HG03139 (cell line): ENCODE data around the gene PKD1L1.
"Not testable (repeated sequence)": the region's sequence is repeated elsewhere in the genome, so short reads cannot be mapped to it uniquely, and the experiment has no call there.

Experiments
- ATAC-seq: cut with Tn5 transposase; IDR thresholded peaks from one replicate; pipeline ENCODE4 v1.9.1; 2021; ENCODE audit not compliant: unreplicated experiment

The PKD1L1 gene, protein sequence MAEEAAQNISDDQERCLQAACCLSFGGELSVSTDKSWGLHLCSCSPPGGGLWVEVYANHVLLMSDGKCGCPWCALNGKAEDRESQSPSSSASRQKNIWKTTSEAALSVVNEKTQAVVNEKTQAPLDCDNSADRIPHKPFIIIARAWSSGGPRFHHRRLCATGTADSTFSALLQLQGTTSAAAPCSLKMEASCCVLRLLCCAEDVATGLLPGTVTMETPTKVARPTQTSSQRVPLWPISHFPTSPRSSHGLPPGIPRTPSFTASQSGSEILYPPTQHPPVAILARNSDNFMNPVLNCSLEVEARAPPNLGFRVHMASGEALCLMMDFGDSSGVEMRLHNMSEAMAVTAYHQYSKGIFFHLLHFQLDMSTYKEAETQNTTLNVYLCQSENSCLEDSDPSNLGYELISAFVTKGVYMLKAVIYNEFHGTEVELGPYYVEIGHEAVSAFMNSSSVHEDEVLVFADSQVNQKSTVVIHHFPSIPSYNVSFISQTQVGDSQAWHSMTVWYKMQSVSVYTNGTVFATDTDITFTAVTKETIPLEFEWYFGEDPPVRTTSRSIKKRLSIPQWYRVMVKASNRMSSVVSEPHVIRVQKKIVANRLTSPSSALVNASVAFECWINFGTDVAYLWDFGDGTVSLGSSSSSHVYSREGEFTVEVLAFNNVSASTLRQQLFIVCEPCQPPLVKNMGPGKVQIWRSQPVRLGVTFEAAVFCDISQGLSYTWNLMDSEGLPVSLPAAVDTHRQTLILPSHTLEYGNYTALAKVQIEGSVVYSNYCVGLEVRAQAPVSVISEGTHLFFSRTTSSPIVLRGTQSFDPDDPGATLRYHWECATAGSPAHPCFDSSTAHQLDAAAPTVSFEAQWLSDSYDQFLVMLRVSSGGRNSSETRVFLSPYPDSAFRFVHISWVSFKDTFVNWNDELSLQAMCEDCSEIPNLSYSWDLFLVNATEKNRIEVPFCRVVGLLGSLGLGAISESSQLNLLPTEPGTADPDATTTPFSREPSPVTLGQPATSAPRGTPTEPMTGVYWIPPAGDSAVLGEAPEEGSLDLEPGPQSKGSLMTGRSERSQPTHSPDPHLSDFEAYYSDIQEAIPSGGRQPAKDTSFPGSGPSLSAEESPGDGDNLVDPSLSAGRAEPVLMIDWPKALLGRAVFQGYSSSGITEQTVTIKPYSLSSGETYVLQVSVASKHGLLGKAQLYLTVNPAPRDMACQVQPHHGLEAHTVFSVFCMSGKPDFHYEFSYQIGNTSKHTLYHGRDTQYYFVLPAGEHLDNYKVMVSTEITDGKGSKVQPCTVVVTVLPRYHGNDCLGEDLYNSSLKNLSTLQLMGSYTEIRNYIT (N-terminal part only)

DNA sequence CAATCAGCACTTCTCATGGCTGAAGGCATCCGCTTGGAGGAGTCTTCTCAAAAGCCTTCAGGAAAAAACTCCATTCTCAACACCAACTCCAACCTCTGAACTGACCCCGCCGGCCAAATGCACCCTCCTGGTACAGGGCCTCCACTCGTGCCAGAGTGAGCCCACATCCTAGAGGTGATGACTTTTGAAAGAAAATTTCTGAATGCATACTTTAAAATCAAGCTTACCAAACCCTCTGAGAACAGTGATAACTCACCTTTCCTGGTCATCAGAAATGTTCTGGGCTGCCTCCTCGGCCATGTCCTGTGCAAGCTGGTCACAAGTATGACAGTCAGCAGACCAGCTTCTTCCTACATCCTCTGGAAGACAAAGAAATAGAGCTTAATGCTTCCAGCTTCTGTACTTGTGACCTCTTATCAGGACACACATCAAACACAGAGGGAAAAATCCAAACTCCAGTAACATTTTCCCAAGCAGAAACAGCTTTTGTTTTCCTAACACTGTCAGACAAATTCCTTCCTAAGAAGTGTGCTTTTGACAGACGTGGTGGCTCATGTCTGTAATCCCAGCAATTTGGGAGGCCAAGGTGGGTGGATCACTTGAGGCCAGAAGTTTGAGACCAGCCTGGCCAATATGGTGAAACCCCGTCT, at the start of gene PKD1L1:
Gene PKD1L1 (minus strand): TSS at position 326 of the 650 bp plus-strand sequence. CDS start 26 bp downstream, at position 300.
- ATAC-seq = no peak

GRCh38 chr7:47992446-47992845, 44.2 kb upstream of the PKD1L1 start:
- no peak for ATAC-seq

DNA sequence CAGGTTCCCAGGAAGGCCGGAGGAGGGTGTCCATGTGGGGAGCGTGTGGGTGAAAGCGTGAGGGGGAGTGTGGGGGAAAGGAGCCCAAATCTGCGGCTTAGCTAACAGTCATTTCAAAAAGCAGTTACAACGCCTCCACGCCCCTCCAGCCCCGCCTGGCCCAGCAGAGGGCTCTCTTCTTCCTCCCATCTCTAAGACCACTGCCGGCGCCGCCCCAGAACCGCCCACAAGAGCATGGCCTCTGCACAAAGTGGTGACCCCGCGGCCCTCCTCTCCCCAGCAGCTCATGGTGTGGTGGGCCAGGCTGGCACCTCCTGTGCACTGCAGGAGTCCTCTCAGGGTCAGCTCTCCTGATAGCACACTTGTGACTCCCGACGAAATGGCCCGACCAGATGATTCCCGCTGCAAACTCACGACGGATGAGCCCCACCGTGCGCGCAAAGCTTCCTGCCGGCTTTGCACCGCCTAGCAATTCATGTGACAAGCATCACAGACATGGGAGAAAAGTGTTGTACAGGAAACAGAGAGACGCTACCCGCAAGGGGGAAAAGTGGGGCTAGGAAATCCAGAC, 43.6 kb upstream of the PKD1L1 start:
- ATAC-seq = peak; percentile 97

- no peak for ATAC-seq
These were observed 43.0 kb upstream of the PKD1L1 start for GRCh38 chr7:47991270-47991669.

GRCh38 chr7:47990592-47990991, 42.3 kb upstream of the PKD1L1 start:
- ATAC-seq = no peak

DNA sequence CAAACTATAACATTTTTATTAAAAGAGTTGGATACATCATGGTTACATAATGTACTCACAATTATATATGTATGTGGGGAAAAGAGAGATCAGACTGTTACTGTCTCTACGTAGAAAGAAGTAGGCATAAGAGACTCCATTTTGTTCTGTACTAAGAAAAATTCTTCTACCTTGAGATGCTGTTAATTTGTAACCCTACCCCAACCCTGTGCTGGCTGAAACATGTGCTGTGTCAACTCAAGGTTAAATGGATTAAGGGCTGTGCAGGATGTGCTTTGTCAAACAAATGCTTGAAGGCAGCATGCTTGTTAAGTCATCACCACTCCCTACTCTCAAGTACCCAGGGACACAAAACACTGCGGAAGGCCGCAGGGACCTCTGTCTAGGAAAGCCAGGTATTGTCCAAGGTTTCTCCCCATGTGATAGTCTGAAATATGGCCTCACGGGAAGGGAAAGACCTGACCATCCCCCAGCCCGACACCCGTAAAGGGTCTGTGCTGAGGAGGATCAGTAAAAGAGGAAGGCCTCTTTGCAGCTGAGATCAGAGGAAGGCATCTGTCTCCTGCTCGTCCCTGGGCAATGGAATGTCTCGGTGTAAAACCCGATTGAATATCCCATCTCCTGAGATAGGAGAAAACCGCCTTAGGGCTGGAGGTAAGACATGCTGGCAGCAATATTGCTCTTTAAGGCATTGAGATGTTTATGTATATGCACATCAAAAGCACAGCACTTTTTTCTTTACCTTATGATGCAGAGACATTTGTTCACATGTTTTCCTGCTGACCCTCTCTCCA, 41.5 kb upstream of the PKD1L1 start:
- not testable (repeated sequence) for ATAC-seq

GRCh38 chr7:47988496-47989386, 40.5 kb upstream of the PKD1L1 start:
- no peak for ATAC-seq

- ATAC-seq = no peak
These were observed 34.3 kb upstream of the PKD1L1 start for GRCh38 chr7:47982610-47983009.

- not testable (repeated sequence) for ATAC-seq
These were observed 32.4 kb upstream of the PKD1L1 start for GRCh38 chr7:47980648-47981047.

DNA sequence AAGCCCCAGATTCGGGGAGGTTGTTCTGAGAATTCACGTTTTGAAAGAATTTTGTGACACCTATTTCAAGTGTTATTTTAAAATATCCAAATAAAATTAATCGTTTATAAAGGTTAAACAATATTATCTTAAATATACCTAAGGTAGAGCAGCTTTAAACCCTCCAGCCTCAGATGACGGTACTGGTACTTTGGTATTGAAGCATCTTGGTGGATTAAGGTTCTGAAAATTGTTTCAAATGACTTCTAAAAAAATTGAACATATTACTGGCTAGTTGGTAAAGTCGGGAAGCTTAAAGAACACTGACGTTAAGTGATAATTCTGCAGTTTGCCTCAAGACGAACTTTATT, 31.5 kb upstream of the PKD1L1 start:
- ATAC-seq = no peak

GRCh38 chr7:47979145-47979831, 31.0 kb upstream of the PKD1L1 start, which contains the start of gene HUS1:
HUS1 (minus strand) TSS chr7:47979615; CDS start chr7:47979519, 96 bp downstream.
- ATAC-seq = peak; percentile 98

- no peak for ATAC-seq
These were observed 30.5 kb upstream of the PKD1L1 start for GRCh38 chr7:47978790-47979144.

DNA sequence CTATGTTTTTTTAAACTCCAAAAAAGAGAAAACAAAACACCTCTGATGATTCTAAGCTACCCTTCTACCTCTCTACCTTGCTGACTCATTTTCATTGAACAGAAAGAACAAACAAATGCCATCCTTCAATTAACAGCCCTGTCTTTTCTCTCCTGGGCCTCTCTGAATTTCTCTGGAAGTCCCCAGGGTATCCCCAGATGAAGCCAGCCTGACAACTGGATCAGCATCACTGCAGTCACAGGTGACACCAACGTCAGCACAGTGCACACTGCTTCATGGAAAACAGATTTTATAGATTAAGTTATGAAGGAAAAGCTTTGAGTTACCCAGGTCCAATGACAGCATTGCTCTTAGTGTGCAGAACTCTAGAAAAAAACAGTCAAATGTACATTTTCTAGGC, 25.5 kb upstream of the PKD1L1 start:
- ATAC-seq = no peak

DNA sequence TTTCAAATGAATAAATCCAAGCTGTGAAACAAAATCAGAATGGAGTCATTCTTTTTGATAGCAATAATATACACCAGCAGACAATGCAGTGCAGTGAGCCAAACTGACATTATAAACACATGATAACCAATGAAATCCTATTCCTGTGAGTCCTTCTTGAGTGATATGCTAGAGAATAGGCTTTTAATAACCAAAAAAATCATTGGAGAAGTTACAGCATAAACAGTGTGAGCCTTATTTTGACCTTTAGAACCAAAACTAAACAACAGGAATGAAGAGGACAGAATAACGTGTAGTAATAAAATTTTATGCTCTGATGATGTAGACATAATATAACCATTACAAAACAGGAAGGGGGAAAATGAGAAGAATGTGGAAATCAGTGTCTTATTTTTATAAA, 22.5 kb upstream of the PKD1L1 start:
- no peak for ATAC-seq

DNA sequence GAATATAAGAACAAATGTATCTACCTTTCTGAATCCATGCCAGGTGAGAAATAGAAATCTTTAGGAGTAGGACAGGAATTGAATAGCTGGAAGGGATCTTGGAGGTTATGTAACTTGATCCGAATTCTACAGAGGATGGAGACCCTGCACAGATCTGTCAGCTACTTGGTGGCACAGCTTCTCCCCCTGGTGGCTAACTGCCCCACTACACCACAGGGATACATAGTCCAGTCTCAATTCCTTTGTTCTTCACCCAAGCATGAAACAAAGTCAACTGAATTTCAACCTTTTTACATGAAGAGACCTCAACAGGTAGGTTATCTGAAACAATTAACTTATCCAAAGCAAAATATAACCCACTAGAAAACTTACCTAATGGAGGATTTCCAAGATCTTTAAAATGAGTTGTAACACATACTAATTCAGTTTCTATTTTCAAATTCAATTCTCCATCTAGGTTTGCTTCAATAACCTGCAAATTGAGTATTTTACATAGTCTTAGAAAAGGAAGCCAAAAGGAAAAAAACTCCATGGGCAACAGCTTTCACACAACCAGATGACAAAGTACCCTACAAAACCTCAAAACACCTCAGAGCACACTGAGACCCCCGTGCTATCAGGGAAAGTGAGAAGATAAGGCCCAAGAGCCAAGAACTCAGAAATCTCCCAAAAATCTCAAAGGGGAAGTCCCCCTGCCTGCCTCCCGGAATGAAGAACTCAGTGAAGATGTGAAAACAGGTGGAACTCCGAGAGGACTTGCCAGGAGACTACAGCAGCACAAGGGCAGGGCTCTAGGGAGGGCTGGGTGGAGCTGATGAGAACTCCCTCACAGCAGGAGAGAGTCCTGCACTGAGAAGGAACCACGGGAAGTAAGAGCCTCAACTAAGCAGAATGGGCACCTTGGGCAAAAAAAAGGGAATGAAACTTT, 20.8 kb upstream of the PKD1L1 start:
- peak; percentile 80 for ATAC-seq

DNA sequence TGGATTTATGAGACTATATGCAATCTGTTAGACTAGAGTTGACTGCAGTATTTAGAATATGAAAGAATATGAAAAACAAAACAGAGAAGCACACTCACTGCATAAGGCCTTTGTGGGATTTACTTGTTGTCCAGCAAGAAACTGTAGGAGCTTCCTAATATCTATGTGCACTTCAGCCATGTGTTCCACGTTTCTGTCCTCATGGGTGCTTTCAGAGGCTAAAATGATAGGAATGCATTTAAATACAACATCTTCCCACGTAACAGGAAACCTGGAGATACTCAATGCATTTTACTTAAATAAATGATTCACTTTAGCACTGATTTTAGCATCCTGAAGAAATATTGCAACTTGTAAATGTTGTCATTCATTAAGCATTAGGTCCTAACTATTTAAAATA, 19.4 kb upstream of the PKD1L1 start:
- no peak for ATAC-seq

DNA sequence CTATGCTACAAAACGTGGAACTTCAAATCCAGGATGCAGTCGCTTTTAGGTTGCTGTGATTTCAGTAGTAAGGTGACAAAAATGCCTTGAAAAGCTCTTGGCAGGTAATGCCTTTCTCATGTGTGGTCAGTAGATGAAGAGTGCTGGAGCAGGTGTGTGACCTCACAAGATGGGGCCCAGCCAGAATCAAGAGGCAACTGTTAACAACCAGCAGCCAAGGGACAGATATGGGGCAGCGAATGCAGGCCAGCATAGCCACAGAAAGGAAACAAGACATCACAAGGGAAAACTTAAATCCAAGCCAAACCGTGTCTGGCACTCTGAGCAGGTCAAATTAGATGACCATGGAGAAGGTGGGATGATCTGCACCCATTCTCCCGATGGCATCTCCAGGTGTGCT, 18.9 kb upstream of the PKD1L1 start:
- ATAC-seq = no peak
